GM10248 (cell line): ENCODE measurements around the gene KDM6A.
"Not testable (repeated sequence)": the region's sequence is repeated elsewhere in the genome, so short reads cannot be mapped to it uniquely, and the experiment has no call there.

Experiments
- CTCF ChIA-PET: fragments of 300-600 bp; sonication (Branson Sonifier 250); formaldehyde crosslinking; extraction: SDS; loops from one replicate; lab custom pipeline; 2021; ENCODE audit warnings: antibody characterized with exemption; lab: Yijun Ruan, JAX
- POLR2A ChIA-PET: fragments of 350-650 bp; sonication (Branson Sonifier 250); formaldehyde crosslinking; extraction: SDS; loops from one replicate; lab custom pipeline; 2020; ENCODE audit warnings: antibody characterized with exemption; lab: Yijun Ruan, JAX
- DNase-seq: peaks from one replicate; pipeline ENCODE4 v3.0.0; 2012; ENCODE audit errors: extremely low spot score
- CTCF ChIP-seq: IDR thresholded peaks from 2 replicates; pipeline ENCODE4 v1.5.1; 2012; ENCODE audit warnings: mild to moderate bottlenecking, low read depth; ENCODE audit errors: extremely low read depth, missing control alignments, control extremely low read depth

Gene KDM6A

GRCh38 chrX:44937606-44938005 is 64.6 kb downstream of the KDM6A start:
- POLR2A ChIA-PET, result no interaction called here
- TF ChIP-seq CTCF, result no peak
- CTCF ChIA-PET, result interaction anchor here (1.0 to 1.2 kb wide), 2 partner anchors 10 to 85 kb away, joined by 3 to 4 read pairs; no protein-coding TSS in a partner anchor
- DNase-seq, result no peak

- ChIA-PET POLR2A (no interaction called here), CTCF (interaction anchor here (1.0 to 1.4 kb wide), 3 partner anchors 11 to 114 kb away, joined by 3 to 4 read pairs (median 3); no protein-coding TSS in a partner anchor)
- TF ChIP-seq CTCF, result no peak
- no peak for DNase-seq
Measured at GRCh38 chrX:44938111-44938510, 65.1 kb downstream of the KDM6A start.

- CTCF ChIA-PET, POLR2A ChIA-PET, DNase-seq: not testable (repeated sequence)
Measured at GRCh38 chrX:44940541-44940940, 67.6 kb downstream of the KDM6A start.

- no peak for DNase-seq
- ChIA-PET POLR2A (no interaction called here), CTCF (no interaction called here)
Measured at GRCh38 chrX:44943007-44943406, 70.0 kb downstream of the KDM6A start.

GRCh38 chrX:44944894-44945293 is 71.9 kb downstream of the KDM6A start:
- no peak for TF ChIP-seq CTCF
- DNase-seq, result no peak
- CTCF ChIA-PET, result interaction anchor here (0.7 to 1.2 kb wide), 2 partner anchors 47 to 125 kb away, joined by 3 read pairs; no protein-coding TSS in a partner anchor
- POLR2A ChIA-PET, result no interaction called here

More at GRCh38 chrX:44943007-44943406, 70.0 kb downstream of the KDM6A start:
- no peak for TF ChIP-seq CTCF

GRCh38 chrX:44945736-44946135 is 72.7 kb downstream of the KDM6A start:
- ChIA-PET POLR2A (no interaction called here), CTCF (interaction anchor here (0.7 kb wide), 1 partner anchor 48 kb away, joined by 3 read pairs; no protein-coding TSS in a partner anchor)
- no peak for DNase-seq
- TF ChIP-seq CTCF, result no peak

GRCh38 chrX:44946771-44947170 is 73.8 kb downstream of the KDM6A start:
- CTCF ChIA-PET, result no interaction called here

More at GRCh38 chrX:44946771-44947170, 73.8 kb downstream of the KDM6A start:
- DNase-seq, result no peak
- TF ChIP-seq CTCF, result no peak
- POLR2A ChIA-PET, result no interaction called here
